ENCODE data around the gene CASQ2.

Gene CASQ2

DNA sequence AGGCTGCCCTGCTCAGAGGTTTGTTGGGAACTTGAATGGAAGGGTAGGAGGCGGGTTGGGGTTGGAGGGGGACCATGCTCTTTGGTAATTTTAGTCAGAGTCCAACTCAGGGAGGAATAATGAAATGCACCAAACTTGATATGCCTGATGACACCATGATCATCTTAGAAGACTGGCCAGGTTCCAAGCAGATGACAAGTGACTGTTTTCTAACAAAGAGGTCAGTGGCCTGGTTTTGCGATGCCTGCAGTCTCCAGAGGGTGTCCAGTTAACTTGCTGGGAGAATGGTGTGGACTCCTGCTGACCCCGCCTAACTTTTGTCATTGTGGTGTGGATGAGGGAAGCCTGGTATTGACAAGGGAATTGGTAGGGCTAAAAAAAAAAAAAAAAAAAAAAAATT, 114.4 kb downstream of the CASQ2 start:
- no peaks in the 10 kb centered on the region for H3K9me3 ChIP-seq (replicated peaks in 1 of 2; ENCODE audit: control insufficient read depth in 2 of 2, insufficient read depth in 1 of 2, low read depth in 1 of 2, low read length in 2 of 2)
- no CpG with 5 or more reads among the region's 3 CpGs for WGBS, 2 donors (ENCODE audit: extremely low coverage in 2 of 2, insufficient read length in 2 of 2, insufficient replicate concordance in 1 of 2)
- H3K4me1 ChIP-seq (ENCODE audit: control insufficient read depth in 2 of 2, insufficient read depth in 1 of 2, low read depth in 1 of 2, low read length in 2 of 2): peaks cover 18 to 25% of the 10 kb centered on the region in 2 donors
- no peak overlapping the region for H3K14ac ChIP-seq (ENCODE audit: low read length)
- no peak overlapping the region for H2BK12ac ChIP-seq (ENCODE audit: low read length)
- H2AFZ ChIP-seq (ENCODE audit: low read length): no peak overlapping the region
- H4K8ac ChIP-seq (ENCODE audit: low read depth, low read length): no peak overlapping the region
- no peak overlapping the region for H2BK15ac ChIP-seq (ENCODE audit: low read length)
- H3K18ac ChIP-seq (ENCODE audit: low read length): no peak overlapping the region
- no peak overlapping the region for H3K4ac ChIP-seq (ENCODE audit: low read length)
- no peak overlapping the region for H2AK5ac ChIP-seq (ENCODE audit: low read depth, low read length)
- no peak overlapping the region for H4K91ac ChIP-seq (ENCODE audit: low read depth, low read length, poor library complexity)
- H3K23ac ChIP-seq (ENCODE audit: low read depth, low read length, poor library complexity): no peak overlapping the region
- H3K79me1 ChIP-seq (ENCODE audit: low read depth, low read length): no peaks in the 10 kb centered on the region
- no peak overlapping the region for H3K4me3 ChIP-seq (ENCODE audit: low read length in 2 of 2)
- no peak overlapping the region for H3K4me2 ChIP-seq (ENCODE audit: insufficient read depth, low read length, poor library complexity, severe bottlenecking)
- no peaks in the 10 kb centered on the region for H3K27me3 ChIP-seq (ENCODE audit: control insufficient read depth in 3 of 3, insufficient read depth in 3 of 3, low read depth in 1 of 3, low read length in 3 of 3)
- no peak overlapping the region for H3K27ac ChIP-seq (replicated peaks; ENCODE audit: low read length)
- DNase-seq (ENCODE audit: low spot score): no peak
- no peak overlapping the region for H3K9ac ChIP-seq (ENCODE audit: low read depth, low read length, poor library complexity)
- H3K36me3 ChIP-seq (replicated peaks in 1 of 2; ENCODE audit: control insufficient read depth in 2 of 2, insufficient read depth in 2 of 2, low read length in 2 of 2): peaks cover 0 to 18% of the 10 kb centered on the region in 2 donors
- no peak overlapping the region for H2BK120ac ChIP-seq (ENCODE audit: low read depth, low read length)
- H2BK5ac ChIP-seq (ENCODE audit: low read length): no peak overlapping the region

DNA sequence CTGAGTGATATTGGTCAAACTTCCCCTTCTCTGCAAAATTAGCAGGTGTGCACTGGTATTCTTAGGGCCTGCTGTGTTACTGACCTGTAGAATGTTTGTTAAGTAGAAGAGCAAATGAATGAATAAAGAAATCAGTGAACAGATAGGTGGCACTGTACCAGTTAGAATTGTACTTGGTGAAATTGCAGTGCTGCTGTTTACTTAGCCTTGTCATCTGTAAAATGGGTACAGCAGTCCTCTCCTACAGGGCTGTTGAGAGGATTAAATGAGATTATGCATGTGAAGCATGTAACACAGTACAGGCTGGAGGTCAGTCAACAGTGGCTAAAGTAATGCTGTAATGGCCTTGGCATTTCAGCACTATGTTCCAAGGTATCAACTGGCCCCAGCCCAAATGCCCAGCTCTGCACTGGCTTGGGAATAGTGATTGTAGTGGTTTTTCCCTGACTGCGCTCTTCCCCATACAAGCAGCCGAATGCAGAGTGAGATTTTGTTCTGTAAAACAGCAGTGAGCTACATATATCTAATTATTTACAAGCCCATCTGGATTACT, 116.2 kb downstream of the CASQ2 start:
- H3K4me3 ChIP-seq (ENCODE audit: low read length in 2 of 2): no peak overlapping the region
- WGBS, 2 donors (ENCODE audit: extremely low coverage in 2 of 2, insufficient read length in 2 of 2, insufficient replicate concordance in 1 of 2): no CpG with 5 or more reads among the region's 2 CpGs
- no peak overlapping the region for H4K8ac ChIP-seq (ENCODE audit: low read depth, low read length)
- H2AK5ac ChIP-seq (ENCODE audit: low read depth, low read length): no peak overlapping the region
- H3K4ac ChIP-seq (ENCODE audit: low read length): no peak overlapping the region
- H3K9me3 ChIP-seq (replicated peaks in 1 of 2; ENCODE audit: control insufficient read depth in 2 of 2, insufficient read depth in 1 of 2, low read depth in 1 of 2, low read length in 2 of 2): no peaks in the 10 kb centered on the region
- H3K27me3 ChIP-seq (ENCODE audit: control insufficient read depth in 3 of 3, insufficient read depth in 3 of 3, low read depth in 1 of 3, low read length in 3 of 3): no peaks in the 10 kb centered on the region
- no peak overlapping the region for H3K4me2 ChIP-seq (ENCODE audit: insufficient read depth, low read length, poor library complexity, severe bottlenecking)
- no peak overlapping the region for H2BK5ac ChIP-seq (ENCODE audit: low read length)
- DNase-seq (ENCODE audit: low spot score): no peak
- H2BK15ac ChIP-seq (ENCODE audit: low read length): no peak overlapping the region
- H3K23ac ChIP-seq (ENCODE audit: low read depth, low read length, poor library complexity): no peak overlapping the region
- no peak overlapping the region for H4K91ac ChIP-seq (ENCODE audit: low read depth, low read length, poor library complexity)
- no peak overlapping the region for H3K14ac ChIP-seq (ENCODE audit: low read length)
- H3K36me3 ChIP-seq (replicated peaks in 1 of 2; ENCODE audit: control insufficient read depth in 2 of 2, insufficient read depth in 2 of 2, low read length in 2 of 2): peaks cover 0 to 12% of the 10 kb centered on the region in 2 donors
- no peak overlapping the region for H3K27ac ChIP-seq (replicated peaks; ENCODE audit: low read length)
- no peak overlapping the region for H2BK120ac ChIP-seq (ENCODE audit: low read depth, low read length)
- H3K18ac ChIP-seq (ENCODE audit: low read length): no peak overlapping the region
- H2BK12ac ChIP-seq (ENCODE audit: low read length): no peak overlapping the region
- no peak overlapping the region for H2AFZ ChIP-seq (ENCODE audit: low read length)
- no peaks in the 10 kb centered on the region for H3K79me1 ChIP-seq (ENCODE audit: low read depth, low read length)
- no peak overlapping the region for H3K9ac ChIP-seq (ENCODE audit: low read depth, low read length, poor library complexity)
- peaks cover 18 to 27% of the 10 kb centered on the region in 2 donors for H3K4me1 ChIP-seq (ENCODE audit: control insufficient read depth in 2 of 2, insufficient read depth in 1 of 2, low read depth in 1 of 2, low read length in 2 of 2)

DNA sequence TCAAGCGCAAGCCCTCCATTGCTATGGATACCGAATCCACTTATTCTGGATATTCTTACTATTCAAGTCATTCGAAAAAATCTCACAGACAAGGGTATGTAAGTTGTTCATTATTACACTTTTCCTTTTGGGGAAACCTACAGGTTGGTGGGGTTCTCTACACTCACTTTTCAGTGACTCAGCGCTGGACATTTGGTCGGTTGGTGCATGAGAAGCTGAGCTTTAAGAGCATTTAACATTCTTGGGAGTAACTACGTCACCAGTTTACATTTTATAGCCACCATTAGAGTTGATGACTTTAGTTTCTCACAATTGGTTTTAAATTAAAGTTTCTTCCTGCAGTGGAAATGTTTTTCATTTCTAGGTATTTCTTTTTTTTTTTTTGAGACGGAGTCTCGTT, 117.1 kb downstream of the CASQ2 start:
- Histone ChIP-seq H3K79me1 (ENCODE audit: low read depth, low read length) (no peaks in the 10 kb centered on the region), H4K91ac (ENCODE audit: low read depth, low read length, poor library complexity) (no peak overlapping the region), H3K36me3 (replicated peaks in 1 of 2; ENCODE audit: control insufficient read depth in 2 of 2, insufficient read depth in 2 of 2, low read length in 2 of 2) (peaks cover 0 to 12% of the 10 kb centered on the region in 2 donors), H3K27ac (replicated peaks; ENCODE audit: low read length) (no peak overlapping the region), H4K8ac (ENCODE audit: low read depth, low read length) (no peak overlapping the region), H2BK12ac (ENCODE audit: low read length) (no peak overlapping the region), H2AFZ (ENCODE audit: low read length) (no peak overlapping the region), H3K23ac (ENCODE audit: low read depth, low read length, poor library complexity) (no peak overlapping the region), H3K4me2 (ENCODE audit: insufficient read depth, low read length, poor library complexity, severe bottlenecking) (no peak overlapping the region), H3K4me1 (ENCODE audit: control insufficient read depth in 2 of 2, insufficient read depth in 1 of 2, low read depth in 1 of 2, low read length in 2 of 2) (peaks cover 18 to 27% of the 10 kb centered on the region in 2 donors), H3K27me3 (ENCODE audit: control insufficient read depth in 3 of 3, insufficient read depth in 3 of 3, low read depth in 1 of 3, low read length in 3 of 3) (no peaks in the 10 kb centered on the region), H3K4me3 (ENCODE audit: low read length in 2 of 2) (no peak overlapping the region), H3K18ac (ENCODE audit: low read length) (no peak overlapping the region), H2AK5ac (ENCODE audit: low read depth, low read length) (no peak overlapping the region), H2BK15ac (ENCODE audit: low read length) (no peak overlapping the region), H2BK5ac (ENCODE audit: low read length) (no peak overlapping the region), H3K9ac (ENCODE audit: low read depth, low read length, poor library complexity) (no peak overlapping the region), H3K14ac (ENCODE audit: low read length) (no peak overlapping the region), H3K9me3 (replicated peaks in 1 of 2; ENCODE audit: control insufficient read depth in 2 of 2, insufficient read depth in 1 of 2, low read depth in 1 of 2, low read length in 2 of 2) (no peaks in the 10 kb centered on the region), H2BK120ac (ENCODE audit: low read depth, low read length) (no peak overlapping the region), H3K4ac (ENCODE audit: low read length) (no peak overlapping the region)
- DNase-seq (ENCODE audit: low spot score): no peak
- no CpG with 5 or more reads among the region's 8 CpGs for WGBS, 2 donors (ENCODE audit: extremely low coverage in 2 of 2, insufficient read length in 2 of 2, insufficient replicate concordance in 1 of 2)

DNA sequence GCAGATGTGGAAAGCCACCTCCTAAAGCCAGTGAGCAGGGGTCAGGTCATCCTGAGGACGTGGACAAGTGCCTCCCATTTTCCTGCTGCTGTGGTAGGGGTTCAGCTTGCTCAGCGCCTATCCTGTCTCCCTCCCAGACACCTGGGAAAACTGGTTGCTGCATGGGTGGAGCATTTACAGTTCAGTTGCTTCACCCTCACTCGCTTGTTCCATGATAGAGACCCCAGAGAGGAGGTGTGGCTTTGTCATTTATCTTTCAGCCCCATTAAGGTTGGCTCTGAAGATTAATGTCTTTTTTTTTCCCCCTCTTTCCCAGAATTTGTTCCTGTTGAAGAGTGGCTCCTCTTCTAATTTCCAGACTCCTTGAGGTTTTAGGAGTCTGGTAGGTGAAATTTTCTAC, 117.6 kb downstream of the CASQ2 start:
- no peak overlapping the region for H2BK120ac ChIP-seq (ENCODE audit: low read depth, low read length)
- no peak overlapping the region for H2BK12ac ChIP-seq (ENCODE audit: low read length)
- H3K36me3 ChIP-seq (replicated peaks in 1 of 2; ENCODE audit: control insufficient read depth in 2 of 2, insufficient read depth in 2 of 2, low read length in 2 of 2): peaks cover 0 to 12% of the 10 kb centered on the region in 2 donors
- H4K91ac ChIP-seq (ENCODE audit: low read depth, low read length, poor library complexity): no peak overlapping the region
- no peaks in the 10 kb centered on the region for H3K9me3 ChIP-seq (replicated peaks in 1 of 2; ENCODE audit: control insufficient read depth in 2 of 2, insufficient read depth in 1 of 2, low read depth in 1 of 2, low read length in 2 of 2)
- H3K27ac ChIP-seq (replicated peaks; ENCODE audit: low read length): no peak overlapping the region
- H3K27me3 ChIP-seq (ENCODE audit: control insufficient read depth in 3 of 3, insufficient read depth in 3 of 3, low read depth in 1 of 3, low read length in 3 of 3): no peaks in the 10 kb centered on the region
- H3K9ac ChIP-seq (ENCODE audit: low read depth, low read length, poor library complexity): no peak overlapping the region
- H3K4me3 ChIP-seq (ENCODE audit: low read length in 2 of 2): no peak overlapping the region
- no peak overlapping the region for H3K4me2 ChIP-seq (ENCODE audit: insufficient read depth, low read length, poor library complexity, severe bottlenecking)
- no peak overlapping the region for H3K23ac ChIP-seq (ENCODE audit: low read depth, low read length, poor library complexity)
- no peak overlapping the region for H2BK15ac ChIP-seq (ENCODE audit: low read length)
- peaks cover 18 to 27% of the 10 kb centered on the region in 2 donors for H3K4me1 ChIP-seq (ENCODE audit: control insufficient read depth in 2 of 2, insufficient read depth in 1 of 2, low read depth in 1 of 2, low read length in 2 of 2)
- DNase-seq (ENCODE audit: low spot score): no peak
- no peak overlapping the region for H3K18ac ChIP-seq (ENCODE audit: low read length)
- H2AFZ ChIP-seq (ENCODE audit: low read length): no peak overlapping the region
- H3K14ac ChIP-seq (ENCODE audit: low read length): no peak overlapping the region
- no peak overlapping the region for H2AK5ac ChIP-seq (ENCODE audit: low read depth, low read length)
- no peaks in the 10 kb centered on the region for H3K79me1 ChIP-seq (ENCODE audit: low read depth, low read length)
- H4K8ac ChIP-seq (ENCODE audit: low read depth, low read length): no peak overlapping the region
- H3K4ac ChIP-seq (ENCODE audit: low read length): no peak overlapping the region
- WGBS, 2 donors (ENCODE audit: extremely low coverage in 2 of 2, insufficient read length in 2 of 2, insufficient replicate concordance in 1 of 2): no CpG with 5 or more reads among the region's 3 CpGs
- H2BK5ac ChIP-seq (ENCODE audit: low read length): no peak overlapping the region

All from neuronal stem cell (in vitro differentiated cells).